IPS DF 19.7 (cell line): ENCODE data around the gene CR1L.
"Not testable (repeated sequence)": the region's sequence is repeated elsewhere in the genome, so short reads cannot be mapped to it uniquely, and the experiment has no call there.

Experiments
- DNase-seq: peaks from one replicate; pipeline ENCODE4 v3.0.0-alpha.2; 2013; ENCODE audit warnings: low read depth, low spot score

The CR1L gene

DNA sequence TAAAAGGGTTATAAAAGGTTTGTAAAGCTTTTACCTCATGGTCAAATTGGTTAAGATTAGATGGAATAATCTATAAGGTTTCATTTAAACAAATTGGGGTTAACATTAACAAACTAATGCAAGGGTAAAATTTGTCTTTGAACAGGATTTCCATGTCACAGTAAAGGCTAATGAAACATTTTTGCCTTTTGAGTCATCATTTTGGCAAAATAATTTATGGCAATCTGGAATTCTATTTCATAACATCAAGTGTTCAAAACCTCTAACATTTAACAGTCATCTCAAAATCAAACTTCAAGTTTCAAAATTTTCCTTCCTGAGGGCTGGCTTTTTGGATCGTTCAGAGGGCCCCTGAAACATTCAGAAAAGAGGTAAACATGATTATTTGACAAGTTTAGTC lies 100.4 kb downstream of the CR1L start:
- DNase-seq, result no peak

DNA sequence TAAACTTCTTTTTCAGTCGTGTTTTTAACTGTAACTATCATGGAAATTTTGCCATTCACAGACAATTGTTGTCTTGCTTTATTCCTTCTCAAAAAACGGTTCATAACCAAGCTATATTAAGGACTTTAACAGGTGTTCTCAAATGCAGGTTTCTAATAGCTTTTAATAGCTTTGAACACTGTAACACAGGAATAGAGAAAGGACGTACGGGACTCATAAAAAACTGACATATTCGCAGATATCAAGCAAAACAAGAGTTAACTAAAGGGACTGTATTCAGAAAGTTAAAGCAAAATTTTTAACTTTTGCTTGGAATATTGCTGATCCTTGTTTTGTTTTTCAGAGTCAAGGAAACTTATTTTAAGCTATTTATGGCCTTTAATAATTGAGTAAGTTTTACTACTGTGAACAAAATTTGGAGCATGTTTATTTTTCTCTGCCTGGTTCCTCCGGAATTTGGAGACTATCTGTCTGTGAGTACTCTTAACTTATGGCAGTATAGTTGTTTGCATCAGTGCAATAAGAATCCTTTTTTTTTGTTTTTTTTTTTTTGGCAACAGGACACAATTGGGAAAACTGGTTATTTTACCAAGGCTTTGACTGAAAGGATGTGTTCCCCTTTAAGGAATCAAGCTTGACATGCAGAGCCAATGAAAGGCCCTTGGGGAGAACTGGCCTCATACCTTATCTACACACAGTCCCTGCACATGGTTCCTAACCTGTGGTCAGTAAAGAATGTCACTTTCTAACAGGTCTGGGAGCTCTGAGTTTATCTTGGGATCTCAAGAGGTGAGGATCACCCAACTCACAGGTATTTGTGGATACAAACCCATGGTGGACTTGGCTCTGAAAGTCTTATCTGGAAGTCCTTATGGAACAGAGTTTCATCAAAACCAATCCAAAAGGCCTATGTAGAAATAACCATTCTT lies 101.2 kb downstream of the CR1L start:
- DNase-seq, result no peak

GRCh38 chr1:207747627-207748492 lies 102.9 kb downstream of the CR1L start:
- peak; percentile 42 for DNase-seq

- DNase-seq, result no peak
These were observed 104.0 kb downstream of the CR1L start for GRCh38 chr1:207748737-207749528.

GRCh38 chr1:207750631-207751305 lies 105.8 kb downstream of the CR1L start:
- no peak for DNase-seq

DNA sequence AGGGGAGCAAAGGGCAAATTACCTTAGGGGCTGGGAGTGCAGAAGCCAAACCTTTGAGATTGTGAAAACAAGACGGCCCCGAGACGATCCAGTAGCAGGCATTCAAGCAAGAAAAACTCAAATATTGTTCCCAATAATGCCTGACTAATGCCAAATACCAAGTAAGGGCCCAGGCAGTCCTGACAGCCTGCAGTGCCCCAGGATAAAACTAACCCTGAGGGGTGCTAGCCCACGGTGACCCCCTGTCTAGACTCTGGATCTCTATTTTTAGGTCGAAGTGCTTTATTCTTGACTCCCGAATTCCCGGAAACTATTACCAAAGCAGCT lies 106.5 kb downstream of the CR1L start:
- not testable (repeated sequence) for DNase-seq

- DNase-seq, result peak; percentile 72
These were observed 107.0 kb downstream of the CR1L start, which contains the start of gene CD46 for GRCh38 chr1:207751790-207752455. TSS of gene CD46 (plus strand) at chr1:207752054. CDS start at chr1:207752213, 159 bp downstream.

GRCh38 chr1:207752456-207752998 lies 107.6 kb downstream of the CR1L start:
- DNase-seq, result no peak

- no peak for DNase-seq
These were observed 108.7 kb downstream of the CR1L start for GRCh38 chr1:207753611-207754010.

GRCh38 chr1:207754011-207754410 lies 109.1 kb downstream of the CR1L start:
- DNase-seq, result no peak

GRCh38 chr1:207754974-207755700 lies 110.2 kb downstream of the CR1L start:
- no peak for DNase-seq

DNA sequence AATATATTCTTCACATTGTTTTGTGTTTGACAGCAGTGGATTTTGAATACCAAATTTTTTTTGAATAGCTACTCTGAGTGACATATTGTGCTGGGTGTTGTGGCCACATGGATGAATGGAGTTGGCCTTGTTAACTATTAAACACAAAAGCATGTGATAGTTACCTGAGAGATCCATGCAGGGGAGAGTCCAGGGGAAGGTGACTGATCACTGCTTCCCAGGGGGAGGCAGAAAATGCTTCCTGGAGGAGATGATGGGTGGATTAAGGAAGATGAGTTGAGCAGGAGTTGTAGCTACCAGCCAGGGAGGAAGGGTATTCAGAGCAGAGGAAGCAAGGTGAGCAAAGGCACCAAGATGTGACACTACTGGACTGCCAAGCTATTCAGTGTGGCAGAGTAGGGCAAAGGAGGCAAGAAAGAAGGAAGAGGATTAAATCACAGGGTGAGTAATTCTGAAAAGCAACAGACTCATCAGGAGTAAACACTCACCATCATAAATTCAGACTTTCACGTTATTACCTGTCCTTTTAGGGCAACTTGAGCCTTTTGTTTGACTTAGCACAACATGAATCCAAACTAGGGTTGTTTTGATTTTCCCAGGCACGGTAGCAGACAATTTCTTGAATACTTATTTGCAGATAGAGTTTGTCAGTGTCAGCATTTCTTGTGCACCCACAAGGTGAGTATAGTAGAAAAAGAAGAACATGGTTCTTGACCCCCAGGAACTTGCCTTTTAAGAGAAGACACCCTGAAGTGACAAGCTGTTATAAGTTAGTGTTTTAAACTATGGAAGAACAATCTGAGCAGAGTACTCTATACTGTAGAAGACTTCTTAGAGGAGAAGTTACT lies 111.1 kb downstream of the CR1L start:
- no peak for DNase-seq

DNA sequence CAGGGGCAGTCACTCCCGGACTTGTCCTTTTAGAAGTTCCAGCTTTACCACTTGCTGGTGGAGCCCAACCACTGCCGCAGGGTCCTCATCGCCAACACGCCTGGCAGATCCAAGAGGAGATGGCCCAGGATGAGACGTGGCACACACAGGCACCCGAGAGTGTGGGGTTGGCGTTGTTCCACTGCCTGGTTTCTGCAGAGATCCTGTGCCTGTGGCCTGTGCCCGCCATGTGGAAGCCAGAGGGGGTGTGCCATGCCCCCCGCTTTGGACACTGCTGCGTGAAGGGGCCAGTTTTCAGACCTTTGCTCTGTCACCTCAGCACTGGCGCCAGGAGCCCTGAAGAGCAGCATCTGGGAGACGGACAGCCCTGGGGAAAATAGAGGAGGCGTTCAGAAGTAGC lies 117.7 kb downstream of the CR1L start:
- DNase-seq, result no peak

DNA sequence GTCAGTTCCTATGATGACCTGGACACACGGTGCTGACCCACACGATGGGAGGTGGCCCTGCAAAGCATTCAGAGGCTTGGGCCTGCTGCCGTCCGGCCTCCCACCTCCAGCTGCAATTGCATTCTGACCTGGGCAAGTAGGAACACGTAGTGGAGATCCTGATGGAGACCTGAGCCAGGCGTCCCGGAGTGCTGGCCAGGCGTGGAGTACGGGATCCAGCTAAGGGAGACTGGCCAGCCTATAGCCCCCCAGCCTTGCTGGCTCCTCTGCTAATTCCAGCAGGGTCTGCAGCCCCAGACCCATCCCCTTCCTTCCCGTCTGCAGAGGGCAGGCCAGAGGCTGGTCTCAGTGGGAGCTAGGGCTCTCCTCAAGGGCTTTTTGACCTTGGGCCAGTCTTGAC lies 118.2 kb downstream of the CR1L start:
- no peak for DNase-seq

- no peak for DNase-seq
These were observed 119.0 kb downstream of the CR1L start for GRCh38 chr1:207763972-207764371.

- no peak for DNase-seq
These were observed 121.6 kb downstream of the CR1L start for GRCh38 chr1:207766569-207766968.

- not testable (repeated sequence) for DNase-seq
These were observed 125.6 kb downstream of the CR1L start for GRCh38 chr1:207770514-207770913.
